Large intestine (tissue), 3 donors: ENCODE results near the gene ARTN. TPM values are rescaled to one million over a fixed set of nuclear protein-coding genes. Genes with fewer than 3 reads are reported as not detected.

Experiments used
- DNase-seq, 2 donors: peaks; one replicate each; pipeline versions ENCODE4 v3.0.0 to v3.0.0-alpha.2; 2013
- H3K27ac ChIP-seq: one replicate; pipeline ENCODE4 v1.5.1; 2013; ENCODE audit warnings: low read length
- H3K27me3 ChIP-seq: 2 replicates; pipeline ENCODE4 v1.6.1; 2013; ENCODE audit warnings: low read length; ENCODE audit not compliant: control insufficient read depth, insufficient read depth
- H3K36me3 ChIP-seq: 2 replicates; pipeline ENCODE4 v1.6.1; 2013; ENCODE audit warnings: low read length; ENCODE audit not compliant: control insufficient read depth, insufficient read depth
- H3K4me1 ChIP-seq: one replicate; pipeline ENCODE4 v1.6.1; 2013; ENCODE audit warnings: low read length; ENCODE audit not compliant: control insufficient read depth, insufficient read depth
- H3K4me3 ChIP-seq: one replicate; pipeline ENCODE4 v1.5.1; 2013; ENCODE audit warnings: low read length
- H3K9me3 ChIP-seq: one replicate; pipeline ENCODE4 v1.6.1; 2013; ENCODE audit warnings: mild to moderate bottlenecking, low read depth, low read length, moderate library complexity; ENCODE audit not compliant: control insufficient read depth
- WGBS: methylation state at CpG from one replicate; pipeline ENCODE4 v1.1.5; 2013; ENCODE audit warnings: low lambda C conversion rate; ENCODE audit not compliant: insufficient coverage; 5-methylcytosine and 5-hydroxymethylcytosine counted together
- polyA plus RNA-seq: library from polyadenylated mRNA; unstranded; fragments of 120-200 nt; gene quantifications from one replicate; pipeline ENCODE4 v1.2.1, GENCODE V29; 2013

The ARTN gene
- polyA plus RNA-seq, 1 donor, result 1.4 TPM

GRCh38 chr1:43936431-43937151, 3.0 kb downstream of the ARTN start:
- peaks cover 12% of the 10 kb centered on the region for H3K27me3 ChIP-seq
- H3K9me3 ChIP-seq, result peaks cover 2% of the 10 kb centered on the region
- H3K27ac ChIP-seq, result peak overlapping the region; percentile 4
- peaks cover 28% of the 10 kb centered on the region for H3K4me1 ChIP-seq
- WGBS, result no CpG with 5 or more reads among the region's 56 CpGs
- no peaks in the 10 kb centered on the region for H3K36me3 ChIP-seq
- DNase-seq, result peak; percentile 30 to 51
- H3K4me3 ChIP-seq, result peak overlapping the region; percentile 40

- peak overlapping the region; percentile 4 for H3K27ac ChIP-seq
- 100% methylated on average over 1 of the region's 8 CpGs for WGBS
- no peaks in the 10 kb centered on the region for H3K36me3 ChIP-seq
- peaks cover 28% of the 10 kb centered on the region for H3K4me1 ChIP-seq
- peaks cover 9% of the 10 kb centered on the region for H3K27me3 ChIP-seq
- DNase-seq, result no peak
- H3K4me3 ChIP-seq, result no peak overlapping the region
- peaks cover 2% of the 10 kb centered on the region for H3K9me3 ChIP-seq
Observed at GRCh38 chr1:43937179-43937865, 3.7 kb downstream of the ARTN start.

GRCh38 chr1:43938383-43938782, 4.8 kb downstream of the ARTN start:
- Histone ChIP-seq H3K27me3 (peaks cover 8% of the 10 kb centered on the region), H3K4me1 (peaks cover 27% of the 10 kb centered on the region), H3K36me3 (no peaks in the 10 kb centered on the region), H3K27ac (no peak overlapping the region), H3K4me3 (no peak overlapping the region), H3K9me3 (peaks cover 2% of the 10 kb centered on the region)
- no CpG with 5 or more reads among the region's 10 CpGs for WGBS
- no peak for DNase-seq

- Histone ChIP-seq H3K9me3 (no peaks in the 10 kb centered on the region), H3K36me3 (no peaks in the 10 kb centered on the region), H3K27ac (no peak overlapping the region), H3K4me1 (peaks cover 21% of the 10 kb centered on the region), H3K27me3 (peaks cover 1% of the 10 kb centered on the region), H3K4me3 (no peak overlapping the region)
- DNase-seq, result no peak
- WGBS, result no CpG with 5 or more reads among the region's 3 CpGs
Observed at GRCh38 chr1:43938892-43939587, 5.4 kb downstream of the ARTN start.

- H3K4me1 ChIP-seq, result peaks cover 6% of the 10 kb centered on the region
- no peak overlapping the region for H3K27ac ChIP-seq
- no peak overlapping the region for H3K4me3 ChIP-seq
- no peak for DNase-seq
- H3K9me3 ChIP-seq, result no peaks in the 10 kb centered on the region
- WGBS, result no CpG with 5 or more reads among the region's 3 CpGs
- no peaks in the 10 kb centered on the region for H3K36me3 ChIP-seq
- H3K27me3 ChIP-seq, result no peaks in the 10 kb centered on the region
Observed at GRCh38 chr1:43942411-43942810, 8.8 kb downstream of the ARTN start.

- WGBS, result 100% methylated on average over 1 of the region's 1 CpG
- Histone ChIP-seq H3K27me3 (no peaks in the 10 kb centered on the region), H3K36me3 (peaks cover 4% of the 10 kb centered on the region), H3K9me3 (no peaks in the 10 kb centered on the region), H3K4me3 (no peak overlapping the region), H3K4me1 (peaks cover 17% of the 10 kb centered on the region), H3K27ac (no peak overlapping the region)
- no peak for DNase-seq
Observed at GRCh38 chr1:43944860-43945259, 11.3 kb downstream of the ARTN start.

- no CpG with 5 or more reads among the region's 3 CpGs for WGBS
- H3K27ac ChIP-seq, result peak overlapping the region; percentile 88
- H3K36me3 ChIP-seq, result peaks cover 11% of the 10 kb centered on the region
- no peaks in the 10 kb centered on the region for H3K9me3 ChIP-seq
- DNase-seq, result no peak
- no peaks in the 10 kb centered on the region for H3K27me3 ChIP-seq
- H3K4me3 ChIP-seq, result peak overlapping the region; percentile 80
- H3K4me1 ChIP-seq, result peaks cover 17% of the 10 kb centered on the region
Observed at GRCh38 chr1:43945674-43946235, 12.2 kb downstream of the ARTN start.

GRCh38 chr1:43946236-43947060, 12.8 kb downstream of the ARTN start, which contains the start of gene IPO13:
IPO13 (plus strand) TSS chr1:43946950; CDS start chr1:43947601, 651 bp downstream.
- peak; percentile 98 for DNase-seq
- H3K27ac ChIP-seq, result peak within 1 kb of the TSS; percentile 88
- no peaks in the 10 kb centered on the region for H3K27me3 ChIP-seq
- WGBS, result no CpG with 5 or more reads among the region's 74 CpGs
- H3K36me3 ChIP-seq, result peaks cover 14% of the 10 kb centered on the region
- peak within 1 kb of the TSS; percentile 80 for H3K4me3 ChIP-seq
- peaks cover 17% of the 10 kb centered on the region for H3K4me1 ChIP-seq
- no peaks in the 10 kb centered on the region for H3K9me3 ChIP-seq

- Histone ChIP-seq H3K27ac (peak overlapping the region; percentile 88), H3K4me1 (peaks cover 17% of the 10 kb centered on the region), H3K4me3 (peak overlapping the region; percentile 80), H3K27me3 (no peaks in the 10 kb centered on the region), H3K9me3 (no peaks in the 10 kb centered on the region), H3K36me3 (peaks cover 14% of the 10 kb centered on the region)
- no peak for DNase-seq
- no CpG with 5 or more reads among the region's 27 CpGs for WGBS
Observed at GRCh38 chr1:43947061-43947873, 13.7 kb downstream of the ARTN start.
